GM12874 (cell line): ENCODE measurements around the gene FABP7.

Experiments used
- TF ChIP-seq, protein P1 (sequence below): IDR thresholded peaks from 2 replicates; pipeline ENCODE4 v1.5.1; 2011; ENCODE audit warnings: low read depth, mild to moderate bottlenecking, control low read depth, low read length, moderate library complexity; ENCODE audit not compliant: insufficient read depth

The FABP7 gene

DNA sequence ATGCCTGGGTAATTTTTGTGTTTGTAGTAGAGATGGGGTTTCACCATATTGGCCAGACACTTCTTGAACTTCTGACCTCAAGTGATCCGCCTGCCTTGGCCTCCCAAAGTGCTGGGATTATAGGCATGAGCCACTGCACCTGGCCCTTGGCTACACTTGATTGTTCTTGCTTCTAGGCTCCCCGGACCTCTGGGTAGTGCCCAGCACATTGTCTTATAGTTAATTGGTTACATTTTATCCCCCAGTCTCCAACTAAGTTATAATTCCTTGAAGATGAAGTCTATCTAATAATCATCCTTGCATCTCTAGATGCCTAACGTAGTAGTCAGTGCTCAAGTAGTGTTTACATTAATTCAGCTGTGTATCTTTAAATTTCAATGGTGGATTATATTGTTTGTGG lies 21.4 kb downstream of the FABP7 start:
- TF ChIP-seq, protein P1, sequence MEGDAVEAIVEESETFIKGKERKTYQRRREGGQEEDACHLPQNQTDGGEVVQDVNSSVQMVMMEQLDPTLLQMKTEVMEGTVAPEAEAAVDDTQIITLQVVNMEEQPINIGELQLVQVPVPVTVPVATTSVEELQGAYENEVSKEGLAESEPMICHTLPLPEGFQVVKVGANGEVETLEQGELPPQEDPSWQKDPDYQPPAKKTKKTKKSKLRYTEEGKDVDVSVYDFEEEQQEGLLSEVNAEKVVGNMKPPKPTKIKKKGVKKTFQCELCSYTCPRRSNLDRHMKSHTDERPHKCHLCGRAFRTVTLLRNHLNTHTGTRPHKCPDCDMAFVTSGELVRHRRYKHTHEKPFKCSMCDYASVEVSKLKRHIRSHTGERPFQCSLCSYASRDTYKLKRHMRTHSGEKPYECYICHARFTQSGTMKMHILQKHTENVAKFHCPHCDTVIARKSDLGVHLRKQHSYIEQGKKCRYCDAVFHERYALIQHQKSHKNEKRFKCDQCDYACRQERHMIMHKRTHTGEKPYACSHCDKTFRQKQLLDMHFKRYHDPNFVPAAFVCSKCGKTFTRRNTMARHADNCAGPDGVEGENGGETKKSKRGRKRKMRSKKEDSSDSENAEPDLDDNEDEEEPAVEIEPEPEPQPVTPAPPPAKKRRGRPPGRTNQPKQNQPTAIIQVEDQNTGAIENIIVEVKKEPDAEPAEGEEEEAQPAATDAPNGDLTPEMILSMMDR = no peak

DNA sequence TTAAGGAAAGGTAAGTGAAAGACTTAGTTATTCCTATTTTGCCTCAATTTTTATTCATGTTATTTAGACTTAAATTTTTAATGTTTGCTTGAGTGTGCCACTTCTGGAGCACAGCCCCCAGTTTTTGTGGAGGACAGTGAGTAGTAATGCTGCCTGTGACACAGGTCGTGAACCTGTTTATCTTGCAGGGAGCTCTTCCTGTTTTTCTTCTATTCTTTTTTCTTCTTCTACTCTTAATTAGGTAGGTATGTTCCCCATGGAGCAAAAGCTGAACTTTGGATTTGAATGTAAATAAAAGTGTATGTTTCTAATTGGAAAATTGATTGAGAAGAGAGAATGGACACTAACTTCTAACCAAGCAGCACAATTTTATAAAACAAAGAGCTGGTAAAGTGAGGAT lies 21.9 kb downstream of the FABP7 start:
- TF ChIP-seq, protein P1 = no peak

DNA sequence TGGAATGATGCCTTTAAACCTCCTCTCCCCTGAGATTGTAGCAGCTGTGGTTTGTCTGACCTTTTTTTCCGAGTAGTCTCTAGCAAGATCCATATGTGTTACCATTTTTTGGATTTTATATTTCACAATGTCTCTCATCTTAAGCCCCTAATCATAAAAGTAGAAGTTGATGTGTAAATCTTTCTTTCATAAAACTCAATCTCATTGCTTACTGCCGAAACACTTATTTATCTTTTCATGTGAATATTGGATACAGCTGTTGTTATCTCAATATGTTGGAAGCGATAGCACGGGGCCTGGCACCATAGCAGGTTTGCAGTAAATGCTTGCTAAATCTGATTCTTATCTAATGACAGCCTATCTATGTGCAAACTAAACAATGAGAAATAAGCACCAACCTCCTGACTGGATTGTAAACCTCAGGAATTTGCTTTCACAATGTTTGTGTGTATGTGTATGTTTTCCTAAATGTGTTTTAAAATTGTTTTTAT lies 23.7 kb downstream of the FABP7 start:
- TF ChIP-seq, protein P1 = no peak

DNA sequence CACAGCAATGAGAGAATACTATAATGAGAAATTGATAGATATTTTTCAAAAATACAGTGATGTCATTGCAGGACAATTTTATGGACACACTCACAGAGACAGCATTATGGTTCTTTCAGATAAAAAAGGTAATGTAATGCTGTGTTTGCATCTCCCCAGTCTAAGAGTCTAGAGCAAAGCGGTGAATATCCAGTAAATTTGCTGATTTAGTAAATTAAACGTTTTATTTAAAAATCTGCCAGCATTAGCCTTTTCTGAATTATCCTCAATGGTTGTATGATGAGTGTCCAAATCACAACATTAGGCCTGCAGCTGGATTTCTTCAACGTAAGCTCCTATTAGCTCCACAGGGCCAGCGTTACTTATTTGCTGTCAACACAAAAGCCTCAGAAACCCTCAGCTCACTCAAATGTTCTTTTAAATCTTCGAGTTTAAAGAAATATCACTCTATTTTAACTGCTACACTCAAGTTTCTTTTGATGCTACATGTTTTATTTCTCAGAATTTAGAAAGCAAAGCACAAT lies 25.5 kb downstream of the FABP7 start:
- TF ChIP-seq, protein P1 = no peak

DNA sequence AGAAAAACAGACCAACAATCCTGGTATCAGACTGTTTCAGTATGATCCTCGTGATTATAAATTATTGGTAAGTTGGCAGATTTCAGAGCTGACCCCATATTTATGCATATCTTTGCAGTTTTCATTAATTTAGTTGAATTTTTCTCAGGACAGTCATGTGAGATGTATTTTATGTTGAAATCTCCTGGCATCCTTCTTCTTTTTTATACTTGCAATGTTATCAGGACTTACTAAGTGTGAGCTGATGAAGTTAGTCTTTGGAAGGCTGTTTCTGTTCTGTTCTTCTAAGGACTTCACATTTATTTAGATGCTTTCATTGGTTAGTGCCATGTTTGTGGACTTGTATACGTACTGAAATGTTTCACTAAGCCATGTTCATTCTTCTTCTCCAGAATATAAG lies 26.8 kb downstream of the FABP7 start:
- TF ChIP-seq, protein P1 = no peak

DNA sequence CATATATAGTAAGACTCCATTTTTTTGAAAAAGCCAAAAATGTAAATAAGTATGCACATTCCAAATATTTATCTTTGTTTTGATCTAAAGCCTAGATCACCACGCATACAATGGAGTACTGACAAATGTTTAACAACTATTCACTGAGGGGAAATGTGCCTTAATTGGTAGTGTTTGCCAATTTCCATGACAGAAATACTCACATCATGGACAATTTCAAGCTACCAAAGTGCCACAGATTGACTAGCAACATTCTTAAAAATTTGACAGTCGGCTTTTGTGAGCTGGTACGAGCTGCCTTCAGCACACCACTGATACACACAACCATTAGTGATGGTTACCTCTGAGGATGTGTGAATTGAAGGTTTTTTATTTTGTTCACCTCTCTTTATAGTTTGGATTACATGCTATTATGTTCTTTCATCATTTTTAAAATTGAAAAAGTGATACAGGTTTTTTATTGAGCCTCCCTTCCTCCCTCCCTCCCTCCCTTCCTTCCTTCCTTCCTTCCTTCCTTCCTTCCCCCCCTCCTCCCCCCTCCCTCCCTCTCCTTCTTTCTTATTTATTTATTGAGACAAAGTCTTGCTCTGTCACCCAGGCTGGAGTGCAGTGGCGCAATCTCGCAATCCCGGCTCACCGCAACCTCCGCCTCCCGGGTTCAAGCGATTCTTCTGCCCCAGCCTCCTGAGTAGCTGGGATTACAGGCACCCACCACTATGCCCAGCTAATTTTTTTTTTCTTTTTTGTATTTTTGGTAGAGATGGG lies 28.8 kb downstream of the FABP7 start:
- TF ChIP-seq, protein P1 = no peak

DNA sequence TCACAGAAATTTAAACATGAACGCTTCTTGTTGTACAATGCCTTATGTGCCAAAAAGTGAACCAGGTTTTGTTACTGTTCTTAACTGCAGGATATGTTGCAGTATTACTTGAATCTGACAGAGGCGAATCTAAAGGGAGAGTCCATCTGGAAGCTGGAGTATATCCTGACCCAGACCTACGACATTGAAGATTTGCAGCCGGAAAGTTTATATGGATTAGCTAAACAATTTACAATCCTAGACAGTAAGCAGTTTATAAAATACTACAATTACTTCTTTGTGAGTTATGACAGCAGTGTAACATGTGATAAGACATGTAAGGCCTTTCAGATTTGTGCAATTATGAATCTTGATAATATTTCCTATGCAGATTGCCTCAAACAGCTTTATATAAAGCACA lies 29.5 kb downstream of the FABP7 start:
- TF ChIP-seq, protein P1 = no peak
